Measurements from ENCODE around the gene SH2B2.

- TF ChIP-seq, protein P1, sequence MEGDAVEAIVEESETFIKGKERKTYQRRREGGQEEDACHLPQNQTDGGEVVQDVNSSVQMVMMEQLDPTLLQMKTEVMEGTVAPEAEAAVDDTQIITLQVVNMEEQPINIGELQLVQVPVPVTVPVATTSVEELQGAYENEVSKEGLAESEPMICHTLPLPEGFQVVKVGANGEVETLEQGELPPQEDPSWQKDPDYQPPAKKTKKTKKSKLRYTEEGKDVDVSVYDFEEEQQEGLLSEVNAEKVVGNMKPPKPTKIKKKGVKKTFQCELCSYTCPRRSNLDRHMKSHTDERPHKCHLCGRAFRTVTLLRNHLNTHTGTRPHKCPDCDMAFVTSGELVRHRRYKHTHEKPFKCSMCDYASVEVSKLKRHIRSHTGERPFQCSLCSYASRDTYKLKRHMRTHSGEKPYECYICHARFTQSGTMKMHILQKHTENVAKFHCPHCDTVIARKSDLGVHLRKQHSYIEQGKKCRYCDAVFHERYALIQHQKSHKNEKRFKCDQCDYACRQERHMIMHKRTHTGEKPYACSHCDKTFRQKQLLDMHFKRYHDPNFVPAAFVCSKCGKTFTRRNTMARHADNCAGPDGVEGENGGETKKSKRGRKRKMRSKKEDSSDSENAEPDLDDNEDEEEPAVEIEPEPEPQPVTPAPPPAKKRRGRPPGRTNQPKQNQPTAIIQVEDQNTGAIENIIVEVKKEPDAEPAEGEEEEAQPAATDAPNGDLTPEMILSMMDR (IDR thresholded peaks at IDR 0.05 in 4 of 5, conservative IDR thresholded peaks at IDR 0.05 in 1 of 5): no peak
- no peak for TF ChIP-seq POLR2A (IDR thresholded peaks at IDR 0.05)
These were observed 34.9 kb downstream of the SH2B2 start for GRCh38 chr7:102321351-102322201.

All from gastrocnemius medialis (tissue), 4 donors.